Measurements from ENCODE around the gene TCF7L2.

DNA sequence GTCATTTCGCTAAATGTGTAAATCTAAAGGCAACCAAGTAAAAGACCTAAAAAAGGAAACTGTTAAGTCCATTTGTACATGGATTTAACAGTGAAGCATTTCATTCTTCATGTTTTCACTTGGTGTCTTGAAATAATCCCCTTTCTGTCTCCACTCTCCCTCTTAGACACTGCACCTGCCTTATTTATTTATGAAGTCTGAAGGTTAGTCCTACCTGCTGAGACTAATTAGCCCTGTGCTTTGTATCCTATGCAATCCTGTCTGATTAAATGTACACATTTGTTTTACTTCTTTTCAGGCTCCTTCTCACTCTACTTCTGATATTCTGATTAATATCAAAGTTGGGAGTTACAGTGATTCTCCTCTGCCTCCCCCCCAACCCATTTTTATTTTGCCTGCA lies 1.9 kb upstream of the TCF7L2 start:
- TF ChIP-seq, protein P1, sequence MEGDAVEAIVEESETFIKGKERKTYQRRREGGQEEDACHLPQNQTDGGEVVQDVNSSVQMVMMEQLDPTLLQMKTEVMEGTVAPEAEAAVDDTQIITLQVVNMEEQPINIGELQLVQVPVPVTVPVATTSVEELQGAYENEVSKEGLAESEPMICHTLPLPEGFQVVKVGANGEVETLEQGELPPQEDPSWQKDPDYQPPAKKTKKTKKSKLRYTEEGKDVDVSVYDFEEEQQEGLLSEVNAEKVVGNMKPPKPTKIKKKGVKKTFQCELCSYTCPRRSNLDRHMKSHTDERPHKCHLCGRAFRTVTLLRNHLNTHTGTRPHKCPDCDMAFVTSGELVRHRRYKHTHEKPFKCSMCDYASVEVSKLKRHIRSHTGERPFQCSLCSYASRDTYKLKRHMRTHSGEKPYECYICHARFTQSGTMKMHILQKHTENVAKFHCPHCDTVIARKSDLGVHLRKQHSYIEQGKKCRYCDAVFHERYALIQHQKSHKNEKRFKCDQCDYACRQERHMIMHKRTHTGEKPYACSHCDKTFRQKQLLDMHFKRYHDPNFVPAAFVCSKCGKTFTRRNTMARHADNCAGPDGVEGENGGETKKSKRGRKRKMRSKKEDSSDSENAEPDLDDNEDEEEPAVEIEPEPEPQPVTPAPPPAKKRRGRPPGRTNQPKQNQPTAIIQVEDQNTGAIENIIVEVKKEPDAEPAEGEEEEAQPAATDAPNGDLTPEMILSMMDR (conservative IDR thresholded peaks at IDR 0.05) = no peak
- TF ChIP-seq EZH2 (IDR thresholded peaks at IDR 0.05; ENCODE audit: low read depth) = no peak
